Measurements from ENCODE around the gene SAFB. TPM values are rescaled to one million over a fixed set of nuclear protein-coding genes. Genes with fewer than 3 reads are reported as not detected.

The SAFB gene
- total and polyA plus RNA-seq, 7 donors, result 51.3 to 88.9 (median 62.1) TPM

GRCh38 chr19:5590151-5590864 lies 32.6 kb upstream of the SAFB start:
- DNase-seq (peak in 1 of 2 donors; percentile 39), ATAC-seq (no peak)
- Histone ChIP-seq H3K36me3 (ENCODE audit: insufficient read depth in 1 of 2, low read depth in 1 of 2) (peaks cover 7 to 91% of the 10 kb centered on the region in 2 donors), H3K9me3 (no peaks in the 10 kb centered on the region), H3K4me1 (peaks cover 14% of the 10 kb centered on the region), H3K27me3 (ENCODE audit: insufficient read depth in 3 of 3, low read length in 2 of 3) (no peaks in the 10 kb centered on the region), H3K27ac (no peak overlapping the region), H3K4me3 (no peak overlapping the region)
- 88 to 92% (median 90%) methylated on average over 21 to 22 of the region's 22 CpGs for WGBS, 3 donors
- intact Hi-C loops (cut with DNase I), result no loop called here
- no peak for TF ChIP-seq CTCF (IDR thresholded peaks at IDR 0.05)

GRCh38 chr19:5590865-5591154 lies 32.1 kb upstream of the SAFB start:
- Histone ChIP-seq H3K36me3 (ENCODE audit: insufficient read depth in 1 of 2, low read depth in 1 of 2) (peaks cover 7 to 96% of the 10 kb centered on the region in 2 donors), H3K4me3 (no peak overlapping the region), H3K27me3 (ENCODE audit: insufficient read depth in 3 of 3, low read length in 2 of 3) (no peaks in the 10 kb centered on the region), H3K4me1 (peaks cover 9% of the 10 kb centered on the region), H3K27ac (no peak overlapping the region), H3K9me3 (no peaks in the 10 kb centered on the region)
- no peak for TF ChIP-seq CTCF (IDR thresholded peaks at IDR 0.05)
- 92 to 94% (median 94%) methylated on average over 9 of the region's 9 CpGs for WGBS, 3 donors
- ATAC-seq (no peak), DNase-seq (no peak)
- intact Hi-C loops (cut with DNase I), result no loop called here

- ATAC-seq, result no peak
Measured at GRCh38 chr19:5591476-5591875, 31.4 kb upstream of the SAFB start.

GRCh38 chr19:5592531-5593342 lies 30.1 kb upstream of the SAFB start:
- Histone ChIP-seq H3K36me3 (ENCODE audit: insufficient read depth in 1 of 2, low read depth in 1 of 2) (peaks cover 17 to 100% of the 10 kb centered on the region in 2 donors), H3K27ac (no peak overlapping the region), H3K27me3 (ENCODE audit: insufficient read depth in 3 of 3, low read length in 2 of 3) (no peaks in the 10 kb centered on the region), H3K9me3 (no peaks in the 10 kb centered on the region), H3K4me1 (no peaks in the 10 kb centered on the region), H3K4me3 (no peak overlapping the region)
- ATAC-seq, result no peak
- peak in 1 of 2 donors; percentile 24 for DNase-seq
- 91 to 93% (median 91%) methylated on average over 24 of the region's 24 CpGs for WGBS, 3 donors
- TF ChIP-seq CTCF (IDR thresholded peaks at IDR 0.05), result no peak
- intact Hi-C loops (cut with DNase I), result no loop called here

More at GRCh38 chr19:5591476-5591875, 31.4 kb upstream of the SAFB start:
- intact Hi-C loops (cut with DNase I), result no loop called here
- Histone ChIP-seq H3K9me3 (no peaks in the 10 kb centered on the region), H3K4me1 (peaks cover 3% of the 10 kb centered on the region), H3K36me3 (ENCODE audit: insufficient read depth in 1 of 2, low read depth in 1 of 2) (peaks cover 10 to 100% of the 10 kb centered on the region in 2 donors), H3K27ac (no peak overlapping the region), H3K4me3 (no peak overlapping the region), H3K27me3 (ENCODE audit: insufficient read depth in 3 of 3, low read length in 2 of 3) (no peaks in the 10 kb centered on the region)
- no peak for TF ChIP-seq CTCF (IDR thresholded peaks at IDR 0.05)
- 92 to 93% (median 93%) methylated on average over 17 of the region's 17 CpGs for WGBS, 3 donors
- peak in 1 of 2 donors; percentile 33 for DNase-seq

All from psoas muscle (tissue), 8 donors.